Measurements from ENCODE around the gene NEUROD2.

The NEUROD2 gene

GRCh38 chr17:39607851-39608130 lies at the start of gene NEUROD2:
Gene NEUROD2, minus strand, starts transcription at chr17:39607920. Its CDS starts 1,321 bp downstream, at chr17:39606599.
- peak; percentile 90 for DNase-seq (ENCODE audit: low spot score)

GRCh38 chr17:39655105-39655504 lies 47.4 kb upstream of the NEUROD2 start:
- DNase-seq (ENCODE audit: low spot score): no peak

DNA sequence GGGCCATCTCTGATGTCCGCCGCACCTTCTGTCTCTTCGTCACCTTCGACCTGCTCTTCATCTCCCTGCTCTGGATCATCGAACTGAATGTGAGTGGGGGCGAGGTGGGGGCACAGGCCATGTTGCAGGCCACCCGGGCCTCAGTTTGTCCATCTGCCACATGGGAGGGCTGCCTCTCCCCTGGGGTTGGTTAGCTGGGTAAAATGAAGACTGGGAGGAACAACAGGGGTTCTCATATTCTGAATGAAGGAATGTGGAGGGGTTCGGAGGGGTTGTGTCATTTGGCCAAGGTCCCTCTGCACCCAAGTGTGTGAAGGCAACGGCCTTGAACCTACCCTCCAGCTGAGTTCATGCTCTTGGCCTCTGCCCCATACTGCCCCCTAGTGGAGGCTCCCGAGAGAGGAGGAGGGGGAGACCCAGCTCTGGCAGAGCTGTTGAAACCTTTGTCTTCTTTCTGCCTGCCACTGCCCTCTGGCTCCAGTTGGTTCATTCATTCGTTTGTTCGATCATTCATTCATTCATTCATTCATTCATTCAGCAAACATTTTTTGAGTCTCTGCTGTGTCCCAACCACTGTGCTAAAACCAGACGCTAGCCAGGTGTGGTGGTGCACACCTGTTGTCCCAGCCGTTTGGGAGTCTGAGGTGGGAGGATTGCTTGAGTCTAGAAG lies 46.1 kb upstream of the NEUROD2 start:
- DNase-seq (ENCODE audit: low spot score): peak; percentile 50

DNA sequence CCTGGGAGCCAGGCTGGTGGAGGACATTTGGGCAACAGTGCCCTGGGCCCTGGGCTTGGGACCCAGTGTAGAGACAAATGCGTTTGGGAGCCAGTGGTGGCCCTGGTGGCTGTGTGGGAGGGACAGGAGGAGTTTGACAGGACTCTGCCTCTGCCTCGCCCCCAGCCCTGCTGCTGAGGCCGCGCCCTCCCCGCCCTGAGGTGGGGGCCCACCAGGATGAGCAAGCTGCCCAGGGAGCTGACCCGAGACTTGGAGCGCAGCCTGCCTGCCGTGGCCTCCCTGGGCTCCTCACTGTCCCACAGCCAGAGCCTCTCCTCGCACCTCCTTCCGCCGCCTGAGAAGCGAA lies 45.6 kb upstream of the NEUROD2 start:
- DNase-seq (ENCODE audit: low spot score): no peak

- DNase-seq (ENCODE audit: low spot score): peak; percentile 48
Observed at GRCh38 chr17:39652587-39653315, 45.0 kb upstream of the NEUROD2 start.

DNA sequence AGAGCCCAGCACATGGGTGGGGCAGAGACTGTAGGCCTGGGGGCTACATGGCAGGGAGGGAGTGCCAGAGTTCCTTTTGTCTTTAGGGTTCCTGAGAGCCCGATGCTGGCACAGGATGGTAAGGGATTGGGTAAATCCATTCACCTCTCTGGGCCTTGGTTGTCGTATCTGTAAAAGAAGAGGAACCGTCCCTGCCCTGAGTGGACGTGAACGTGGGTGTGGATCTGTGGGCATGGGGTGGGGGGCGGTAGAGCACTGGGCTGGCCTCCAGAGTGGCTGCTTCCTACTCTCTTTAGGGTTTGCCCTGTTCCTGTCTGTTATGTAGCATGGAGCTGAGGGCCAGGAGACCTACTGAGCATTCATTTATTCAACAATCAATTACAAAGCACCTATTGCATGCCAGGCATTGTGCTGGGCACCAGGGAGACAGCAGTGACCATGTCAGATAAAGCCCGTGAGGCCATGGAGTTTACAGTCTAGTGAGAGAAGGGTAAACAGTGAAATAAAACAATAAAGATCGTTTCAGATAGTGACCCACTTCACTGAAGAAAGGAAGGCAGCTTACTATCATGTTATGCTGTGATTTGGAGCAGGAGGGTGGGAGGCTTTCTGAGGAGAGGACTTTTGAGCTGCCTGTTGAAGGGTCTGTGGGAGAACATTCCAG lies 44.3 kb upstream of the NEUROD2 start:
- DNase-seq (ENCODE audit: low spot score): no peak

DNA sequence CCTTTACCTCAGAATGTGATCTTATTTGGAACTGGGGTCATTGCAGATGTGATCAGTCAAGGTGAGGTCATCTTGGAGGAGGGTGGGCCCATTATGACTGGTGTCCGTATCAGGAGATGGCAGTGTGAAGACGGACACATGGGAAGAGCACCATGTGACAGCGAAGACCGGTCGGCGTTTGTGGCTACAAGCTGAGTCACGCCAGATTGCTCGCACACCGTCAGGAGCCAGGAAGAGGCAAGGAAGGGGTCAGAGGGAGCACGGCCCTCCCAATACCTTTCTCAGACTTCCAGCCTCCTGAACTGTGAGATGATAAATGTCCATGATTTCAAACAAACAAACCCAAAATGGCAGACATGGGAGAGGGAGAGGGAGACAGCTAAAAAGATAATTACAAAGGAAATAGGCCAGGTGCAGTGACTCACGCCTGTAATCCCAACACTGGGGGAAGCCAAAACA lies 42.4 kb upstream of the NEUROD2 start:
- no peak for DNase-seq (ENCODE audit: low spot score)

DNA sequence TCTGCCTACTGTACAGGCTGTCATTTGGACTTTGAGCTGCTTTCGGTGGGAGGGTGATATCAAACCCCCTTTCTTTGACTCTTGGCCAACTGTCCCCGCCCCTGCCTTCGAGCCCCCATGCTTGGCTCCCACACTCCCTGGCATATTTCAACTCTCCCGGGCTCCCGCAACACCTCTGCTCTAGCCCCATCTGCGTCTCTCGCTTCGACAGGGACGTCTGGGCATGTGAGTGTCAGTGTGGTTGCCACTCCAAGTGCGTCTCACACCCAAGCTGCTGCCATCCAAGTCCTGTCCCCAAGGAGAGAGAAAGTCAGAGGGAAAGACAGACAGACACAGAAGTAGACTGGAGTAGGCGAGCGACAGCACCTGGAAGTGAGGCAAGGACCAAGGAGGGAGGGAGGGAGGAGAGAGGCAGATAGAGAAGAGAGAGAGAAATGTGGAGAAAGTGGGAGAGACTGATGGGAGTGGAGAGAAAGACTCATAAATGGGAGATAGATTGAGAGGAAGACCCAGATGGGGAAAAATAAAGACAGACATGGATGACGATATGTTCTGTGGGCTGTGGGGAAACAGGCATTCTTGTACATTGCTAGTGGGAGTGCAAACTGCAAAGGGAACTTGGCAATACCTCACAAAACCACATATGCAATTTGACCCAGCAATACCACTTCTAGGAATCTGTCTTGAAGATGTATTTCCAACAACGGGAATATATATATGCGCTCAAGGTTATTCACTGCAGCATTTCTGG lies 41.1 kb upstream of the NEUROD2 start:
- no peak for DNase-seq (ENCODE audit: low spot score)

GRCh38 chr17:39647256-39647655 lies 39.5 kb upstream of the NEUROD2 start:
- DNase-seq (ENCODE audit: low spot score): no peak

GRCh38 chr17:39643271-39643670 lies 35.6 kb upstream of the NEUROD2 start:
- DNase-seq (ENCODE audit: low spot score): no peak

GRCh38 chr17:39642291-39643074 lies 34.8 kb upstream of the NEUROD2 start:
- DNase-seq (ENCODE audit: low spot score): no peak

GRCh38 chr17:39641883-39642282 lies 34.2 kb upstream of the NEUROD2 start:
- DNase-seq (ENCODE audit: low spot score): no peak

DNA sequence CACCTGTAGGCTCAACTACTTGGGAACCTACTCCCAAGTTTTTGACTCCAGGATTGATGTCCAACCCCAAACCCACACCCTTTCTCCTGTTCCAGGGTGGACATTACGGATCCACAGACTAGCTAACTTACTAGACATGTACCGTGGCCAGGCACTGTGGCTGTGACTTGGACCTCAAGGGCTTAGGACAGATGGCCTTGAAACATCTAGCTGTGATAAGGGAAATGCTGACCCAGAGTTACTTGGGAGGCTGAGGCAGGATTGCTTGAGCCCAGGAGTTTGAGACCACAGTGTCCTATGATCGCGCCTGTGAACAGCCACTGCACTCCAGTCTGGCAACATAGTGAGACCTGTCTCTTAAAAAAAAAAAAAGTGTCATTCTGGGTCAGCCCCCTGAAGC lies 33.4 kb upstream of the NEUROD2 start:
- DNase-seq (ENCODE audit: low spot score): no peak

DNA sequence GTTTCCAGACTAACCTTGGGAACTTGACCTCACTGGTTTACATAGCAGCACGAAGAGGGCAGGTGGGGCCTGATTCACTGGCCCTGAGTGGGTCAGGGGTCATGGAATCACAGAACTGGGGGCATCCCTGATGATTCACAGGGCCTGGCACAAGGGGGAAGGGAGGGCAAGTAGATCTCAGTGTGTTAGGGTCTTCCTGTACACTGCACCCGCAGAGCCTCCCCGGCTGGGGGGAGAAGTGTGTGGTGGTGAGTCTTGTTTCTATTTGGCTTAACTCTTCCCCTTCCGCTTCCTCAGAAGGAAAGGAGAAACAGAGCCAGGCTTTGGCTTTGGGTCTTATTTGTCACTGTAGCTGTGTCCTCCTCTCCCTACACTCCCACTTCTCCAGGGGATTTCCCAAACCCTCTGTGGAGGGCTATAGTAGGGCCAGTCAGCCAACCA lies 32.9 kb upstream of the NEUROD2 start:
- DNase-seq (ENCODE audit: low spot score): no peak

GRCh38 chr17:39639566-39640458 lies 32.1 kb upstream of the NEUROD2 start:
- no peak for DNase-seq (ENCODE audit: low spot score)

- DNase-seq (ENCODE audit: low spot score): no peak
Observed at GRCh38 chr17:39639043-39639442, 31.3 kb upstream of the NEUROD2 start.

- no peak for DNase-seq (ENCODE audit: low spot score)
Observed at GRCh38 chr17:39638317-39638716, 30.6 kb upstream of the NEUROD2 start.

- DNase-seq (ENCODE audit: low spot score): peak; percentile 88
Observed at GRCh38 chr17:39636927-39637736, 29.4 kb upstream of the NEUROD2 start, which contains the start of gene STARD3. Gene STARD3, plus strand, starts transcription at chr17:39637144. Its CDS starts 16,388 bp downstream, at chr17:39653532.

DNA sequence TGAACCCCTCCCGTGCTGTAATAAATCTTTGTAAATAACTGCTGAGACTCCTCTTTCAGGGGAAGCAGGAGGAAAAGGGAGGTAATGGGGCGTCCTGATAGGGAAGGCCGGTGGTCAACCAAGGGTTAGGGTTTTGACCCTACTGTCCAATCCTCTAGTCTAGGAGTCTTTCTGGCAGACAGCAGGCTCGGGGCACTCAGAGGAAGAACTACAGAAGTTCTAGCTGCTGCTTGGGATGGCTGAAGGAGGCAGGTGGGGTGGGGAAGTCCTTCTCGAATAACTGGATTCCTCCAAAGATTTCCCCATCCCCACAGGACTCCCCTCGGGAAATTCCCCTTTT lies 28.8 kb upstream of the NEUROD2 start:
- DNase-seq (ENCODE audit: low spot score): no peak
